Glutamatergic neuron (in vitro differentiated cells): Measurements from ENCODE around the gene PDE1A. TPM values are rescaled to one million over a fixed set of nuclear protein-coding genes. Genes with fewer than 3 reads are reported as not detected.

Experiments used
- DNase-seq: peaks from one replicate; pipeline ENCODE4 v3.0.0; 2022
- H3K27ac Mint-ChIP-seq: one replicate; pipeline ENCODE4 v1.8.0; 2020; ENCODE audit warnings: mild to moderate bottlenecking, mixed read lengths, inconsistent platforms; ENCODE audit not compliant: unreplicated experiment
- H3K27me3 Mint-ChIP-seq: one replicate; pipeline ENCODE4 v1.8.0; 2020; ENCODE audit warnings: mild to moderate bottlenecking, moderate library complexity, mixed read lengths, inconsistent platforms; ENCODE audit not compliant: unreplicated experiment
- H3K36me3 Mint-ChIP-seq: one replicate; pipeline ENCODE4 v1.8.0; 2020; ENCODE audit warnings: mild to moderate bottlenecking, mixed read lengths, inconsistent platforms; ENCODE audit not compliant: unreplicated experiment
- H3K4me1 Mint-ChIP-seq: one replicate; pipeline ENCODE4 v1.8.0; 2020; ENCODE audit warnings: mild to moderate bottlenecking, low read depth, mixed read lengths, inconsistent platforms; ENCODE audit not compliant: unreplicated experiment
- H3K4me3 Mint-ChIP-seq: one replicate; pipeline ENCODE4 v1.8.0; 2020; ENCODE audit warnings: mild to moderate bottlenecking, mixed read lengths, inconsistent platforms; ENCODE audit not compliant: unreplicated experiment
- H3K9me3 Mint-ChIP-seq: one replicate; pipeline ENCODE4 v1.8.0; 2020; ENCODE audit warnings: mild to moderate bottlenecking, moderate library complexity, mixed read lengths, inconsistent platforms; ENCODE audit not compliant: unreplicated experiment
- total RNA-seq: library from RNA; stranded (reverse); fragmentation: NEBNext Ultra II Directional; extraction: Animal tissue kit (Norgen Biotek cat#: 25700); gene quantifications from one replicate; pipeline ENCODE4 v1.2.1, GENCODE V29; 2021; ENCODE audit not compliant: unreplicated experiment
- TF ChIP-seq, protein P1 (sequence below): fragments of 200-600 bp; sonication (generic); IDR thresholded peaks from one replicate; pipeline ENCODE4 v1.5.0; 2021; ENCODE audit not compliant: partially characterized antibody, unreplicated experiment

The PDE1A gene
- total RNA-seq, 1 donor from 2014 or later, result 4.2 TPM

DNA sequence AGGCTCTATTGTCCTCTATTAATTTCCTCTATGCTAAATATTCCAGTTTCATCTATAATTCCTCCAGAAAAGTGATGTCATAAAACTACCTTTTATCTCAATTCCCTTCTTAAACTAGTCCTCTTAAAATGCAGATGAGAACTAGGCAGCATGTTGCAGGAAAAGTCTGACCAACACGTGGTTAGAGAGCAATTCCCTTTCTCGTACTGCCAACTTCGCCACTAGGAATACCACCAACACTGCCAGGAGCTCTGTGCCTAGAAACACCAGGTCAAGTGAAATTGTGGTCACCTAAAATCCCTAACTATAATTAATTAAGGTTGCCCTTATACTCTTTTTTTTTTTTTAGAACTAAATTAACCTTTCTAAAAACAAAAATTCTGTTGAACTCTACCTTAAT is 313.5 kb downstream of the PDE1A start:
- H3K4me3 Mint-ChIP-seq, result no peak overlapping the region
- no peak for DNase-seq
- H3K27me3 Mint-ChIP-seq, result no peaks in the 10 kb centered on the region
- peaks cover 2% of the 10 kb centered on the region for H3K9me3 Mint-ChIP-seq
- H3K27ac Mint-ChIP-seq, result no peak overlapping the region
- H3K36me3 Mint-ChIP-seq, result no peaks in the 10 kb centered on the region
- H3K4me1 Mint-ChIP-seq, result peaks cover 3% of the 10 kb centered on the region
- TF ChIP-seq, protein P1, sequence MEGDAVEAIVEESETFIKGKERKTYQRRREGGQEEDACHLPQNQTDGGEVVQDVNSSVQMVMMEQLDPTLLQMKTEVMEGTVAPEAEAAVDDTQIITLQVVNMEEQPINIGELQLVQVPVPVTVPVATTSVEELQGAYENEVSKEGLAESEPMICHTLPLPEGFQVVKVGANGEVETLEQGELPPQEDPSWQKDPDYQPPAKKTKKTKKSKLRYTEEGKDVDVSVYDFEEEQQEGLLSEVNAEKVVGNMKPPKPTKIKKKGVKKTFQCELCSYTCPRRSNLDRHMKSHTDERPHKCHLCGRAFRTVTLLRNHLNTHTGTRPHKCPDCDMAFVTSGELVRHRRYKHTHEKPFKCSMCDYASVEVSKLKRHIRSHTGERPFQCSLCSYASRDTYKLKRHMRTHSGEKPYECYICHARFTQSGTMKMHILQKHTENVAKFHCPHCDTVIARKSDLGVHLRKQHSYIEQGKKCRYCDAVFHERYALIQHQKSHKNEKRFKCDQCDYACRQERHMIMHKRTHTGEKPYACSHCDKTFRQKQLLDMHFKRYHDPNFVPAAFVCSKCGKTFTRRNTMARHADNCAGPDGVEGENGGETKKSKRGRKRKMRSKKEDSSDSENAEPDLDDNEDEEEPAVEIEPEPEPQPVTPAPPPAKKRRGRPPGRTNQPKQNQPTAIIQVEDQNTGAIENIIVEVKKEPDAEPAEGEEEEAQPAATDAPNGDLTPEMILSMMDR, result no peak

DNA sequence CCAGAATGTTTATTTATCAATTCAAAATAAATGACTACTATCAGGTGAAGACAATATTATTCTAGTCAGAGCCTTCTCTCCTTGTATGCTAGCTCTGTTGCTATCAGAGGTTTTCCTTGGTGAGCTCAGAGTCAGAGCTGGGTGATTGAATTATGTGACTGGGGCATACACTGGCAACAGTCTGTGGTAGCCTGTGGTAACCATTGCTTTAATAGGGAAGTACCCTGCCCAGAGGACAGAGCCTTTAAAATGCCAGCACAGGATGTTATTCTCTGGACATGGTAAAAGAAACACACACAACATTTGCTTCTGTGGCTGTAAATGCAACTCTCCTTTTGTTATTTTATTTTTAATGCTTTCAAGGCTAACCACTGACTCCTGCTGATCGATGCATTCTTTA is 316.5 kb downstream of the PDE1A start:
- DNase-seq, result no peak

DNA sequence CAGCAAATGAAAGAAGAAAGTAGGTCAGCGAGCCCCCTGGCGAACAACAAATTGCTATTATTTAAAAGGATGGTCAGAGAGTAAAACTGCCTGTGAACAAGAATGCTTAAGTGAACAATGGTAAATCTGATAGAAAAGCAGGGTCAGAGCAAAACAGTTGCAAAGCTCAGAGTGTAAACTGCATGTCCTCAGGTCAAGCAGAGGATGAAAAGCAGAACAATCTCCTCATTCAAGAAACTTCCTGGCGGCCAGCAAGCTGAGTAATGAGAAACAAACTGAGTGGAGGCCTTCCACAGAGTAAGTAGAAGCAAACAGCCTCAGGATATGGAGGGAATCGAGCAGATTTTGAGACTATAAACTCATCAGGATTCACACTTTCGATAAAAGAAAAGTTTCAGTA is 323.3 kb downstream of the PDE1A start:
- no peaks in the 10 kb centered on the region for H3K27me3 Mint-ChIP-seq
- no peaks in the 10 kb centered on the region for H3K4me1 Mint-ChIP-seq
- no peaks in the 10 kb centered on the region for H3K36me3 Mint-ChIP-seq
- H3K4me3 Mint-ChIP-seq, result no peak overlapping the region
- DNase-seq, result no peak
- H3K27ac Mint-ChIP-seq, result no peak overlapping the region
- H3K9me3 Mint-ChIP-seq, result no peaks in the 10 kb centered on the region
- TF ChIP-seq, protein P1, result no peak

More for the DNA sequence above, 316.5 kb downstream of the PDE1A start:
- Mint-ChIP-seq H3K9me3 (peaks cover 2% of the 10 kb centered on the region), H3K27ac (no peak overlapping the region), H3K4me1 (no peaks in the 10 kb centered on the region), H3K27me3 (no peaks in the 10 kb centered on the region), H3K36me3 (no peaks in the 10 kb centered on the region), H3K4me3 (no peak overlapping the region)
- TF ChIP-seq, protein P1, result no peak

DNA sequence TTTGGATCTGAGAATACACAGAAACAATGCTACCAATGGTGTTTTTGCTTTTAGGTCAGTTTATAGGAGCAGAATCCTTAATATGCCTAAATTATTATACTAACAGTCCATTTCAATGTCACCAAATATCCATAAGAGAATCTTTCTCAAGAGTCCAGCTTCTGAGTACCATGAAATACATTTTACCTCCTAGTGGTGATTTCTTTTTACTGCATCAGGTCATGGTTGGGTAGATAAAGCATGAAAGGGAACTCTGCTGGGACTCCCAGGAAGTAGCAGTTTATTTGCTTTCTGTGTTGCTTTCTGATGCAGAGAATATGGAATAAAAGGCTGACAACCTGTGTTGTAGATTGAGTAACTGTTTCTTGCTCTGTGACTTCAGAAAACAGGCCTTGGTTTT is 325.6 kb downstream of the PDE1A start:
- H3K4me3 Mint-ChIP-seq, result no peak overlapping the region
- no peaks in the 10 kb centered on the region for H3K4me1 Mint-ChIP-seq
- H3K9me3 Mint-ChIP-seq, result no peaks in the 10 kb centered on the region
- no peaks in the 10 kb centered on the region for H3K36me3 Mint-ChIP-seq
- DNase-seq, result no peak
- H3K27me3 Mint-ChIP-seq, result no peaks in the 10 kb centered on the region
- H3K27ac Mint-ChIP-seq, result no peak overlapping the region
- TF ChIP-seq, protein P1, result peak; percentile 67

DNA sequence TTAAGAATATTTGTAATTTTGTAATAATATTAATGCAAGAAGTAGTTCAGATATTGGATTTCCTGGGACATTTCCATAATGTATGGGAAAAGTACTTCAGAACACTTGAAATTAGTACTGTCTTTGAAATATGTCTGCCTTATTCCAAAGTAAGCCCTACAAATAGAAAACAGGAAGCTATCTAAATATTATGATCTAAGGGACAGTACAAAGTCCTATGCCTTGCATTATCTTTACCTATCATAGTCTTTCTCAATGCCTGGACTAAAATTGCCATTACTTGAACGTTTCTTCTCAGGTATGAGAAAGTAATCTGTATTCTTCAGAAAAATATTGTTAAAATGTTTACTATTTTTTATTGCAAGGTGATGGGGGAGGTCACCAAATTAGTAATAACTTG is 328.2 kb downstream of the PDE1A start:
- H3K4me1 Mint-ChIP-seq, result no peaks in the 10 kb centered on the region
- no peaks in the 10 kb centered on the region for H3K36me3 Mint-ChIP-seq
- no peaks in the 10 kb centered on the region for H3K27me3 Mint-ChIP-seq
- TF ChIP-seq, protein P1, result no peak
- no peak overlapping the region for H3K4me3 Mint-ChIP-seq
- H3K9me3 Mint-ChIP-seq, result no peaks in the 10 kb centered on the region
- no peak overlapping the region for H3K27ac Mint-ChIP-seq
- DNase-seq, result no peak
